Omental fat pad (tissue), 4 donors: Measurements from ENCODE around the gene UBL7. TPM values are rescaled to one million over a fixed set of nuclear protein-coding genes. Genes with fewer than 3 reads are reported as not detected.

Experiments used
- ATAC-seq: fragments of 150-250 bp; one replicate; pipeline ENCODE4 v1.9.1; 2016; ENCODE audit warnings: mild to moderate bottlenecking, moderate library complexity; ENCODE audit not compliant: low FRiP score
- DNase-seq: peaks from one replicate; pipeline ENCODE4 v3.0.0-alpha.2; 2019; ENCODE audit warnings: low spot score
- total RNA-seq, 4 donors: library from RNA; depleted of rRNA; stranded (reverse); fragments of >200 nt; gene quantifications; one replicate each; pipeline ENCODE4 v1.1.0, GENCODE V29; 2016
- TF ChIP-seq, protein P1 (sequence below), 3 donors: fragments of 450-650 bp; IDR thresholded peaks; one replicate each; pipeline ENCODE4 v1.5.1; 2016 to 2017; ENCODE audit warnings: antibody characterized with exemption in 3 of 3, mild to moderate bottlenecking in 3 of 3, moderate library complexity in 2 of 3

The UBL7 gene
- total RNA-seq, 4 donors from 2014 or later, result 28.0 to 39.2 (median 34.8) TPM

DNA sequence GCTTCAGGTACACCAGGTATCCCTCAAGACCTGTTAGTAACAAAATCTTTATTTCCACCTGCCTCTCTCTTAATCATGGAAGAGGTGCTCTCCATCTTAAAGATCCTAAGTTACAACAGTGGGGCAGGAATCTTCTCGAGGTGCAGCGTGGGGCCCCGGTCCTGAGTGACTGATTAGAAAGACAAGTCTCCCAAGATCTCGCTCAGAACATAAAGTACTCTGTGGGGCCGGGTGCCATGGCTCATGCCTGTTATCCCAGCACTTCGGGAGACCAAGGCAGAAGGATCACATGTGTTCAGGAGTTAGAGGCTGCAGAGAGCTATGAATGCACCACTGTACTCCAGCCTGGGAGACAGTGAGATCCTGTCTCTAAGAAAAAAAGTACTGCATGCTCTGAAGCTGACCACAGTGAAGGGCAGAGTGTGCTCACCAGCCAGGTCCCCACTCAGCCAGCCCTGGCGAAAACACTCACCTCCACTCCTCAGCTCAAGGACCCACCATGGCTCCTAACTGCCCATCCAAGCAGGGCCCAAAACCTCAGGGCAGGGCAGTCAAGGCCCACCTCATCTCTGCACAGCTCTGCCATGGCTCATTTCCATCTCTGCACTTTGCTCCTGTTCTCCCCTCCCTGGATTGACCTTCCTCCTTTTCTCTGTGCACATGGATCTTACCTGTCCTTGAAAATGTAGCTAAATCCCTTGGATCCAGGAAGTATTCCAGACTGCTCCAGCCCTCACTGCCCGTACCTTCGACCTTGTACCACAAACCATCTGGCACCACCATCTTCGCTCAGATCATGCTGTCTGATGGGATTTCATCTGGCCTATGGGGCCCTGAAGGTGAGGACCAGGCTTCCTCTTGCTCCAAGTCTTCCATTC is 34.3 kb downstream of the UBL7 start:
- no peak for DNase-seq
- no peak for ATAC-seq
- TF ChIP-seq, protein P1, sequence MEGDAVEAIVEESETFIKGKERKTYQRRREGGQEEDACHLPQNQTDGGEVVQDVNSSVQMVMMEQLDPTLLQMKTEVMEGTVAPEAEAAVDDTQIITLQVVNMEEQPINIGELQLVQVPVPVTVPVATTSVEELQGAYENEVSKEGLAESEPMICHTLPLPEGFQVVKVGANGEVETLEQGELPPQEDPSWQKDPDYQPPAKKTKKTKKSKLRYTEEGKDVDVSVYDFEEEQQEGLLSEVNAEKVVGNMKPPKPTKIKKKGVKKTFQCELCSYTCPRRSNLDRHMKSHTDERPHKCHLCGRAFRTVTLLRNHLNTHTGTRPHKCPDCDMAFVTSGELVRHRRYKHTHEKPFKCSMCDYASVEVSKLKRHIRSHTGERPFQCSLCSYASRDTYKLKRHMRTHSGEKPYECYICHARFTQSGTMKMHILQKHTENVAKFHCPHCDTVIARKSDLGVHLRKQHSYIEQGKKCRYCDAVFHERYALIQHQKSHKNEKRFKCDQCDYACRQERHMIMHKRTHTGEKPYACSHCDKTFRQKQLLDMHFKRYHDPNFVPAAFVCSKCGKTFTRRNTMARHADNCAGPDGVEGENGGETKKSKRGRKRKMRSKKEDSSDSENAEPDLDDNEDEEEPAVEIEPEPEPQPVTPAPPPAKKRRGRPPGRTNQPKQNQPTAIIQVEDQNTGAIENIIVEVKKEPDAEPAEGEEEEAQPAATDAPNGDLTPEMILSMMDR (IDR thresholded peaks at IDR 0.05), result no peak

DNA sequence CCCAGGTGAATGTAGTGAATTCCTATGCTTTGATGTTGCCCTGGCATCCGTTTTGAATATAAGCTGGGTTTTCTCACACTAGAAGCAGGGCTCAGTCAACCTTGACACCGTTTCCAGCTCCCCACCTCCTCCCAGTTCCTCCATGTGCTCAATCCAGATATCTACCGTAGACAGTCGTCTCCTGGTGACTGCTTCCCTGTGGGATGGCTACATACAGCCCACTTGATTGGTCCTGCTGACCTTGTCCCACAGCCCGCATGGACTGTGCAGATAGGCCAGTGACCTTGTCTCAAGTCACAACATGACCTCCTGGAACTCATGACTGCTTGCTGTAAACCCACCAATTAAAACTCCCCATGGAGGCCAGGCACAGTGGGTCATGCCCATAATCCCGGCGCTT is 35.3 kb downstream of the UBL7 start:
- TF ChIP-seq, protein P1 (IDR thresholded peaks at IDR 0.05), result no peak
- ATAC-seq (no peak), DNase-seq (no peak)

DNA sequence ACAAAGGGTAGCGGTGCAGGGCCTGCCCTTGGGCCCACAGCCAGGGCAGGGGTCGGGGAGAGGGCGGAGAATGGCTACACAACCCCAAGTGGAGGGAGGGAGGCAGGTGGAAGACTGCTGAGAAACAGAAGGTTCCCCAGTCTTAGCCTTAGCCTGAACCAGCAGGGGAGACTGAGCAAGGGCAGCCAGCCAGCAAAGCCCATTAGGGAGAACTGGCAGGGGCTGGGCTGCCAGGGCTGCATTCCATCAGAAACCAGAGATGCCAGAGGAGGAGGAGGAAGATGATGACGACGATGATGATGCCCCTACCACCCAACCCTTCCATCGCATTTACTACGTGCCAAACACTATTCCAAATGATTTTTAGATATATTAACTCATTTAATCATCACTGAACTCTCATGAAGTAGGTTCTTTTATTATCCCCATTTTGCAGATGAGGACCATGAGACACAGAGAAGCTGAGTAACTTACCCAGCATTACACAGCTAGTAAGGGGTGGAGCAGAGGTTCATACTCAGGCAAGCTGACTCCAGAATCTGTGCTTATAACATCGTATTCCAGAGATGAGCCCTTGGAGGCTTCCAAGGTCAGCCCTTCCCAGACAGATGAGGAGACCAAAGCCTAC is 35.9 kb downstream of the UBL7 start:
- no peak for DNase-seq
- no peak for ATAC-seq
- TF ChIP-seq, protein P1 (IDR thresholded peaks at IDR 0.05), result no peak

DNA sequence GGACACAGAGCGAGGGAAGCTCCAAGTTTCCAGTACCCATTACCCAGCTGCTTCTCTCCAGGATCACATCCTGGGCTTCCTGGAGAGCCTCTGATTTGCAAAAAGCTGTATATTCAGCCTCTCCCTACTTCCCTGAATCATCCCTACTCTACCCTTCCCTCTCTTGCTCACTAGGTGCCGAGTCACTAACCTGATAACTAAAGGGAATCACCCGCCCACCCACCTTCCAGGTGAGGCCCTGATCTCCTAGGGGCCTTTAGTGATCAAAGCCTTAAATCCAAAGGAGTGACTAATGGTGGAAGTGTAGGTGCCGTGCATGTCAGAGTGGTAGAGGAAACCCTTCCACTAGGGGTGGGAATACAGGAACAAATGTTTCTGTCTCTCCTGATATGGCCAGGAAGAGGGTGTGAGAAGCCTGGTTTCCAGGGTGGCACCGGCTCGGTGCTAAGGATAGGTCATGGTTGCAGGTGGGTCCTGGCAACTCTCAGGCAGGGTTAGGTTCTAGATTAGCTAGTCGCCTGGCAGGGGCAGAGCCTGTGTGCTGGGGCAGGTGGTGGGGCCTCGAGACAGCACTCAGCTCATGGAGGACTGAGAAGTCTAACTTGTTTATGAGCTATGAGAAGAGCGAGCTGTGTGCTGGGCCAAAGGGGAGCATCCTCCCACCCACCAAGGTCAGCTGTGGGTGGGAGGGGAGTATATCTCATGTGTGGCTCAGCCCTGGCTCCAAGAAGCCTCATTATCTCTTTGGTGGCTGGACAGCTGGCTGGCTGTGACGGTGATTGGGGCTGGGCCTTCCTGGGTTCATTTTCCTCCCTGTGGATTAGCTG is 37.3 kb downstream of the UBL7 start:
- TF ChIP-seq, protein P1 (IDR thresholded peaks at IDR 0.05), result no peak
- DNase-seq (no peak), ATAC-seq (peak; percentile 25)

DNA sequence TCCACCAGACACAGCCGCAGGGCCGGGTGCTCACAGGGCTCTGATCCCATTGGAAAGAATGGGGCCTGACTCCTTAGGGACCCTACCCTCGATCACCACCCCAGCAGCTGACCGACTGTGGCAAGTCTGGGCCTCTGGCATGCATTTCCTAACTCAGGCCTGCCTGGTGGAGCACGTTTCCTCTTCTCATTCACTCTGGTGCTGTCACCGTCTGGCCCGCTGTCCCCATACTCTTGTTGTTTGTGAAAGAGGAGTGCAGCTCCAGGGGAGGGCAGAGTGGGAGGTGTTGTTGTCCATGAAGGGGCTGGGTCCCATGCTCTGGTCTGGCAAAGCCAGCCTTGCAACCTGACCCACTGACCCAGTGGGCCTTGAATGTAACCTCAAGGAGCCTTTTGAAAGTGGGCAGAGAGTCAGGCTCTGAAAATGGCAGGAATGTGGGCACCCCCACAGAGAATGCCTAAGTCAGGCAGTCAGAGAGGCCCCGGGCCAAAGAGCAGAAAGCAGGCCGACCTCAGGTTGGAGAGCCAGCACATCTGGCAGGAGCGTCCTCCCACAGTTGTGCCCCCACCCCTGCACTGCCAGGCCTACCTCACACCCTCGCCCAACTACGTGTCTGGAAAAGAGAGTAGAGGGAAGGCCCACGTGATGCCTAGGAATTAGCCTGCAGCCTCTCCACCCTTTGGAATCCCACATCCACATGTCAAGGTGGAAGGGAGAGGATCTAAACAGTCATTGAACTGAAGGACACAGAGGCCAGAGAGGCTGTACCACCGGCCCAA is 38.1 kb downstream of the UBL7 start:
- TF ChIP-seq, protein P1 (IDR thresholded peaks at IDR 0.05), result no peak
- peak; percentile 74 for ATAC-seq
- peak; percentile 30 for DNase-seq

DNA sequence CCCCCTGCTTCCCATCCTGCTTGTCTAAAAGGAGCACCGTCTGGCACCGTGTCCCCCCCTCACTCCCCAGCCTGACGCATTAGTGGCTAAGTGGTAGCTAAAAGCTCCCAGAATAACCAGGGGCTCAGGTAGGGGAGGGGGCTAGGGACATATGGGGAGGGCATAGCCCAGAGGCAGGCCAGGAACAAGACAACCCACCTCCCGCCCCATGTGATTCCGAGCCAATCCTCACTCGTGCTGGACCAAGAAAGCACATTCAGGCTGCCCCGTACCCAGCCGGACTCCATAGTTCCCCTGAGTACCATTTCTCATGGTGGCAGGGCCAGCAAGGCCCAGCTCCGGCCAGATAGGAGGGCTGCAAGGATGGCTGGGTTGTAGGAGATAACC is 38.7 kb downstream of the UBL7 start:
- TF ChIP-seq, protein P1 (IDR thresholded peaks at IDR 0.05), result no peak
- ATAC-seq (no peak), DNase-seq (no peak)
